Esophagus muscularis mucosa (tissue), 4 donors: ENCODE data around the gene TIMP4. TPM values are rescaled to one million over a fixed set of nuclear protein-coding genes. Genes with fewer than 3 reads are reported as not detected.

Source experiments
- DNase-seq: peaks from one replicate; pipeline ENCODE4 v3.0.0-alpha.2; 2017; ENCODE audit errors: extremely low spot score
- H3K27ac ChIP-seq, 4 donors: fragments of 200-600 bp; sonication (generic); replicated peaks in 1 of 4; 1 replicate in 3 of 4; 2 replicates in 1 of 4; pipeline ENCODE4 v1.5.1; 2016 to 2019; ENCODE audit warnings: mild to moderate bottlenecking in 1 of 4
- H3K27me3 ChIP-seq, 4 donors: fragments of 200-600 bp; sonication (generic); one replicate each; pipeline versions ENCODE4 v1.5.1 to v1.6.0; 2016 to 2019
- H3K36me3 ChIP-seq, 4 donors: fragments of 200-600 bp; sonication (generic); one replicate each; pipeline ENCODE4 v1.5.1; 2016 to 2019
- H3K4me1 ChIP-seq, 4 donors: fragments of 200-600 bp; sonication (generic); one replicate each; pipeline ENCODE4 v1.5.1; 2016 to 2019
- H3K4me3 ChIP-seq, 4 donors: fragments of 200-600 bp; sonication (generic); 1 replicate in 2 of 4; 2 replicates in 2 of 4; pipeline ENCODE4 v1.5.1; 2016 to 2019; ENCODE audit warnings: mild to moderate bottlenecking in 4 of 4, moderate library complexity in 1 of 4
- H3K9me3 ChIP-seq, 4 donors: fragments of 200-600 bp; sonication (generic); 1 replicate in 3 of 4; 2 replicates in 1 of 4; pipeline ENCODE4 v1.5.1; 2016 to 2019
- CTCF ChIP-seq, 3 experiments: fragments of 200-600 bp in 2 of 3; fragments of 450-650 bp in 1 of 3; sonication (generic) in 2 of 3; IDR thresholded peaks; one replicate each; pipeline ENCODE4 v1.5.1; 2017 to 2019; ENCODE audit warnings: antibody characterized with exemption in 3 of 3, mild to moderate bottlenecking in 2 of 3, moderate library complexity in 1 of 3
- EP300 ChIP-seq: sonication (generic); formaldehyde crosslinking; IDR thresholded peaks from one replicate; pipeline ENCODE4 v1.6.1; 2017; ENCODE audit warnings: antibody characterized with exemption
- POLR2A ChIP-seq: fragments of 450-650 bp; IDR thresholded peaks from one replicate; pipeline ENCODE4 v1.6.1; 2017; ENCODE audit warnings: antibody characterized with exemption, moderate library complexity, mild to moderate bottlenecking, low read depth
- POLR2AphosphoS5 ChIP-seq, 2 donors: sonication (generic); formaldehyde crosslinking; IDR thresholded peaks; one replicate each; pipeline ENCODE4 v1.6.1; 2017; ENCODE audit warnings: antibody characterized with exemption in 2 of 2
- WGBS: methylation state at CpG from one replicate; pipeline ENCODE4 v1.1.5; 2018; 5-methylcytosine and 5-hydroxymethylcytosine counted together
- intact Hi-C: fragments of 100-400 bp; cut with DNase I; formaldehyde crosslinking; loops from one replicate; pipeline ENCODE4 v1.15.1; 2023
- total RNA-seq, 4 donors: library from RNA; depleted of rRNA; stranded (reverse); fragments of >200 nt; gene quantifications; one replicate each; pipeline versions ENCODE4 v1.1.0 to v1.2.1, GENCODE V29; 2016

The TIMP4 gene
- total RNA-seq, 4 donors from 2014 or later = 24.1 to 48.0 (median 30.5) TPM

GRCh38 chr3:12148183-12148940 lies 10.3 kb downstream of the TIMP4 start:
- 81% methylated on average over 4 of the region's 4 CpGs for WGBS
- DNase-seq = peak; percentile 92
- H3K27ac ChIP-seq = peak overlapping the region; percentile 20 to 55 (median 44)
- intact Hi-C loops = no loop called here
- H3K4me3 ChIP-seq = peak overlapping the region in 1 of 4 donors; percentile 13
- H3K36me3 ChIP-seq = peaks cover 0 to 23% (median 10%) of the 10 kb centered on the region in 4 donors
- no peak for TF ChIP-seq EP300
- peak; percentile 57 to 78 for TF ChIP-seq POLR2AphosphoS5 (IDR thresholded peaks at IDR 0.05)
- TF ChIP-seq POLR2A = no peak
- TF ChIP-seq CTCF (IDR thresholded peaks at IDR 0.05) = no peak
- no peaks in the 10 kb centered on the region for H3K9me3 ChIP-seq
- H3K27me3 ChIP-seq = no peaks in the 10 kb centered on the region
- peaks cover 18 to 32% (median 29%) of the 10 kb centered on the region in 4 donors for H3K4me1 ChIP-seq

GRCh38 chr3:12147049-12147780 lies 11.5 kb downstream of the TIMP4 start:
- WGBS = 77% methylated on average over 9 of the region's 9 CpGs
- Histone ChIP-seq H3K4me3 (no peak overlapping the region), H3K9me3 (no peaks in the 10 kb centered on the region), H3K4me1 (peaks cover 24 to 40% (median 36%) of the 10 kb centered on the region in 4 donors), H3K27ac (peak overlapping the region in 3 of 4 donors; percentile 35 to 55 (median 44)), H3K36me3 (peaks cover 0 to 12% (median 2%) of the 10 kb centered on the region in 4 donors), H3K27me3 (no peaks in the 10 kb centered on the region)
- no peak for TF ChIP-seq CTCF (IDR thresholded peaks at IDR 0.05)
- TF ChIP-seq POLR2AphosphoS5 (IDR thresholded peaks at IDR 0.05) = no peak
- no peak for TF ChIP-seq POLR2A
- TF ChIP-seq EP300 = no peak
- DNase-seq = peak; percentile 8
- intact Hi-C loops = no loop called here

- Histone ChIP-seq H3K27me3 (no peaks in the 10 kb centered on the region), H3K4me3 (no peak overlapping the region), H3K36me3 (no peaks in the 10 kb centered on the region), H3K4me1 (peaks cover 24 to 49% (median 39%) of the 10 kb centered on the region in 4 donors), H3K9me3 (no peaks in the 10 kb centered on the region), H3K27ac (peak overlapping the region; percentile 66 to 82 (median 77))
- intact Hi-C loops = no loop called here
- 37% methylated on average over 6 of the region's 6 CpGs for WGBS
- no peak for DNase-seq
- TF ChIP-seq POLR2A = no peak
- no peak for TF ChIP-seq CTCF (IDR thresholded peaks at IDR 0.05)
- peak; percentile 78 to 86 for TF ChIP-seq POLR2AphosphoS5 (IDR thresholded peaks at IDR 0.05)
- peak; percentile 87 for TF ChIP-seq EP300
These were observed 14.7 kb downstream of the TIMP4 start for GRCh38 chr3:12143949-12144504.

- Histone ChIP-seq H3K27ac (peak overlapping the region in 2 of 4 donors; percentile 66 to 74), H3K4me1 (peaks cover 24 to 59% (median 42%) of the 10 kb centered on the region in 4 donors), H3K4me3 (no peak overlapping the region), H3K27me3 (no peaks in the 10 kb centered on the region), H3K36me3 (no peaks in the 10 kb centered on the region), H3K9me3 (no peaks in the 10 kb centered on the region)
- TF ChIP-seq CTCF (IDR thresholded peaks at IDR 0.05) = no peak
- TF ChIP-seq POLR2AphosphoS5 (IDR thresholded peaks at IDR 0.05) = no peak
- no peak for TF ChIP-seq POLR2A
- no peak for TF ChIP-seq EP300
- peak; percentile 89 for DNase-seq
- intact Hi-C loops = no loop called here
- 85% methylated on average over 4 of the region's 4 CpGs for WGBS
These were observed 16.2 kb downstream of the TIMP4 start for GRCh38 chr3:12142476-12142875.
